ENCODE results near the gene CUL1.

The CUL1 gene

GRCh38 chr7:148849393-148850098, 150.8 kb downstream of the CUL1 start:
- Mint-ChIP-seq H3K4me1 (ENCODE audit: low read depth) (peaks cover 49% of the 10 kb centered on the region), H3K27ac (no peak overlapping the region), H3K4me3 (no peak overlapping the region), H3K36me3 (peaks cover 4% of the 10 kb centered on the region), H3K27me3 (no peaks in the 10 kb centered on the region), H3K9me3 (ENCODE audit: low read depth) (no peaks in the 10 kb centered on the region)

- Mint-ChIP-seq H3K9me3 (ENCODE audit: low read depth) (no peaks in the 10 kb centered on the region), H3K4me1 (ENCODE audit: low read depth) (peaks cover 51% of the 10 kb centered on the region), H3K4me3 (no peak overlapping the region), H3K36me3 (no peaks in the 10 kb centered on the region), H3K27ac (no peak overlapping the region), H3K27me3 (no peaks in the 10 kb centered on the region)
These were observed 151.9 kb downstream of the CUL1 start for GRCh38 chr7:148850564-148850963.

Measured in activated naive CD8-positive, alpha-beta T cell (primary cell).